Measurements from ENCODE around the gene GP1BA.

The GP1BA gene

GRCh38 chr17:4966844-4967538, 34.9 kb downstream of the GP1BA start (continued):
- TF ChIP-seq, protein P1, sequence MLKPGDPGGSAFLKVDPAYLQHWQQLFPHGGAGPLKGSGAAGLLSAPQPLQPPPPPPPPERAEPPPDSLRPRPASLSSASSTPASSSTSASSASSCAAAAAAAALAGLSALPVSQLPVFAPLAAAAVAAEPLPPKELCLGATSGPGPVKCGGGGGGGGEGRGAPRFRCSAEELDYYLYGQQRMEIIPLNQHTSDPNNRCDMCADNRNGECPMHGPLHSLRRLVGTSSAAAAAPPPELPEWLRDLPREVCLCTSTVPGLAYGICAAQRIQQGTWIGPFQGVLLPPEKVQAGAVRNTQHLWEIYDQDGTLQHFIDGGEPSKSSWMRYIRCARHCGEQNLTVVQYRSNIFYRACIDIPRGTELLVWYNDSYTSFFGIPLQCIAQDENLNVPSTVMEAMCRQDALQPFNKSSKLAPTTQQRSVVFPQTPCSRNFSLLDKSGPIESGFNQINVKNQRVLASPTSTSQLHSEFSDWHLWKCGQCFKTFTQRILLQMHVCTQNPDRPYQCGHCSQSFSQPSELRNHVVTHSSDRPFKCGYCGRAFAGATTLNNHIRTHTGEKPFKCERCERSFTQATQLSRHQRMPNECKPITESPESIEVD (tag by site-specific recombination; IDR thresholded peaks at IDR 0.05) = no peak
- TF ChIP-seq RBAK (tag by site-specific recombination; IDR thresholded peaks at IDR 0.05) (no peak), ZNF174 (tag by site-specific recombination; IDR thresholded peaks at IDR 0.05) (no peak), KLF7 (tag by site-specific recombination; IDR thresholded peaks at IDR 0.05; ENCODE audit: borderline replicate concordance) (peak; percentile 94), ZNF394 (tag by site-specific recombination; IDR thresholded peaks at IDR 0.05; ENCODE audit: borderline replicate concordance) (peak; percentile 96), ZFP3 (tag by site-specific recombination; IDR thresholded peaks at IDR 0.05; ENCODE audit: low read depth) (no peak), EGR2 (tag by site-specific recombination; IDR thresholded peaks at IDR 0.05; ENCODE audit: low read depth) (no peak), ZNF37A (tag by site-specific recombination; IDR thresholded peaks at IDR 0.05) (no peak), ZNF664 (tag by site-specific recombination; IDR thresholded peaks at IDR 0.05) (no peak), GLIS1 (tag by site-specific recombination; IDR thresholded peaks at IDR 0.05) (peak; percentile 59), ZNF391 (tag by site-specific recombination; IDR thresholded peaks at IDR 0.05; ENCODE audit: borderline replicate concordance, low read depth) (no peak), ZNF561 (tag by site-specific recombination; IDR thresholded peaks at IDR 0.05; ENCODE audit: borderline replicate concordance) (peak; percentile 86), OSR2 (tag by site-specific recombination; IDR thresholded peaks at IDR 0.05) (no peak), ZBTB17 (tag by site-specific recombination; IDR thresholded peaks at IDR 0.05) (peak; percentile 95), ZXDB (tag by site-specific recombination; IDR thresholded peaks at IDR 0.05) (no peak; the same call in 1 of the 2 replicates), ZNF223 (tag by site-specific recombination; IDR thresholded peaks at IDR 0.05) (no peak), ZNF639 (tag by site-specific recombination; IDR thresholded peaks at IDR 0.05) (no peak), ZNF324 (tag by site-specific recombination; IDR thresholded peaks at IDR 0.05) (no peak), ZNF350 (tag by site-specific recombination; IDR thresholded peaks at IDR 0.05) (no peak), ZNF2 (tag by site-specific recombination; IDR thresholded peaks at IDR 0.05) (peak; percentile 64; the same call in 1 of the 2 replicates), ZFP41 (tag by site-specific recombination; IDR thresholded peaks at IDR 0.05; ENCODE audit: borderline replicate concordance) (no peak), ZNF335 (tag by site-specific recombination; conservative IDR thresholded peaks at IDR 0.05) (no peak; the same call in 1 of the 2 replicates), KLF9 (tag by site-specific recombination; IDR thresholded peaks at IDR 0.05; ENCODE audit: low read depth) (no peak; the same call in 1 of the 2 replicates), SP7 (tag by site-specific recombination; IDR thresholded peaks at IDR 0.05) (no peak), ZNF202 (tag by site-specific recombination; IDR thresholded peaks at IDR 0.05; ENCODE audit: borderline replicate concordance) (no peak), ZNF449 (tag by site-specific recombination; IDR thresholded peaks at IDR 0.05) (peak; percentile 73), ZNF530 (tag by site-specific recombination; IDR thresholded peaks at IDR 0.05; ENCODE audit: low read depth) (no peak), GLI2 (tag by site-specific recombination; IDR thresholded peaks at IDR 0.05; ENCODE audit: borderline replicate concordance, low read depth) (no peak), TCF7L2 (IDR thresholded peaks at IDR 0.05; ENCODE audit: borderline replicate concordance, low read depth, low read length) (no peak), ZNF24 (tag by site-specific recombination; IDR thresholded peaks at IDR 0.05) (no peak), ZNF585B (tag by site-specific recombination; IDR thresholded peaks at IDR 0.05) (no peak)
- TF ChIP-seq, protein P2, sequence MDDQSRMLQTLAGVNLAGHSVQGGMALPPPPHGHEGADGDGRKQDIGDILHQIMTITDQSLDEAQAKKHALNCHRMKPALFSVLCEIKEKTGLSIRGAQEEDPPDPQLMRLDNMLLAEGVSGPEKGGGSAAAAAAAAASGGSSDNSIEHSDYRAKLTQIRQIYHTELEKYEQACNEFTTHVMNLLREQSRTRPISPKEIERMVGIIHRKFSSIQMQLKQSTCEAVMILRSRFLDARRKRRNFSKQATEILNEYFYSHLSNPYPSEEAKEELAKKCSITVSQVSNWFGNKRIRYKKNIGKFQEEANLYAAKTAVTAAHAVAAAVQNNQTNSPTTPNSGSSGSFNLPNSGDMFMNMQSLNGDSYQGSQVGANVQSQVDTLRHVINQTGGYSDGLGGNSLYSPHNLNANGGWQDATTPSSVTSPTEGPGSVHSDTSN (CRISPR knock-in tag; IDR thresholded peaks at IDR 0.05) = peak; percentile 96
- TF ChIP-seq, protein P3, sequence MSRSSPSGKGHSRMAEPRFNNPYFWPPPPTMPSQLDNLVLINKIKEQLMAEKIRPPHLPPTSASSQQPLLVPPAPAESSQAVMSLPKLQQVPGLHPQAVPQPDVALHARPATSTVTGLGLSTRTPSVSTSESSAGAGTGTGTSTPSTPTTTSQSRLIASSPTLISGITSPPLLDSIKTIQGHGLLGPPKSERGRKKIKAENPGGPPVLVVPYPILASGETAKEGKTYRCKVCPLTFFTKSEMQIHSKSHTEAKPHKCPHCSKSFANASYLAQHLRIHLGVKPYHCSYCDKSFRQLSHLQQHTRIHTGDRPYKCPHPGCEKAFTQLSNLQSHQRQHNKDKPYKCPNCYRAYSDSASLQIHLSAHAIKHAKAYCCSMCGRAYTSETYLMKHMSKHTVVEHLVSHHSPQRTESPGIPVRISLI (tag by site-specific recombination; IDR thresholded peaks at IDR 0.05) = no peak
- TF ChIP-seq, protein P4, sequence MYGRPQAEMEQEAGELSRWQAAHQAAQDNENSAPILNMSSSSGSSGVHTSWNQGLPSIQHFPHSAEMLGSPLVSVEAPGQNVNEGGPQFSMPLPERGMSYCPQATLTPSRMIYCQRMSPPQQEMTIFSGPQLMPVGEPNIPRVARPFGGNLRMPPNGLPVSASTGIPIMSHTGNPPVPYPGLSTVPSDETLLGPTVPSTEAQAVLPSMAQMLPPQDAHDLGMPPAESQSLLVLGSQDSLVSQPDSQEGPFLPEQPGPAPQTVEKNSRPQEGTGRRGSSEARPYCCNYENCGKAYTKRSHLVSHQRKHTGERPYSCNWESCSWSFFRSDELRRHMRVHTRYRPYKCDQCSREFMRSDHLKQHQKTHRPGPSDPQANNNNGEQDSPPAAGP (tag by site-specific recombination; IDR thresholded peaks at IDR 0.05) = no peak; the same call in 1 of the 2 replicates

All from HEK293 (cell line).